ENCODE measurements around the gene SMYD3. TPM values are rescaled to one million over a fixed set of nuclear protein-coding genes. Genes with fewer than 3 reads are reported as not detected.

SMYD3 gene
- total RNA-seq, 1 experiment from 2014 or later, result 29.6 TPM

DNA sequence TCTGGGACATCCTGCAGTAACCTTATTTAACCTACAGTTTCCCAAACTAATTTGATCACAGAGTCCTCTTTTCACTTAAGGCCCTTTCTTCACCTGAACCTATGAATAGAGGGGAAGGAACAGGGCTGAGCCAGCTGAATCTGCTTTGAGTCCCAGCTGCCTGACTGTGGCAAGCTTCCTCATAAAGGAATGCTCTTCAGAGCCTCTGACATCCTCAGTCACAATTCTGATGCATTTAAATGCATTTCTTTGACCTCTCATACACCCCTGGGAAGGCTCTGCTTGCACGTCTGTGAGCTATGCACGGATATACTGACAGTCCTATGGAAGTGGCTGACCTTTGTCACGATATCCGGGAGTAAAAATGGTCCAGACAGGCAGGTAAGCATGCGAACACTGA, 673.1 kb downstream of the SMYD3 start:
- Histone ChIP-seq H3K4me1 (replicated peaks; ENCODE audit: insufficient read depth) (no peaks in the 10 kb centered on the region), H3K36me3 (ENCODE audit: low read depth) (no peaks in the 10 kb centered on the region), H3K9me2 (ENCODE audit: insufficient read depth) (no peaks in the 10 kb centered on the region), H2AFZ (no peak overlapping the region), H3K27ac (no peak overlapping the region), H3K9me3 (ENCODE audit: insufficient read depth, low read depth) (no peaks in the 10 kb centered on the region), H3K27me3 (ENCODE audit: insufficient read depth, low read depth) (no peaks in the 10 kb centered on the region), H3K4me2 (no peak overlapping the region), H4K20me1 (ENCODE audit: insufficient read depth) (no peaks in the 10 kb centered on the region), H3F3A (ENCODE audit: insufficient read depth, low read depth) (no peaks in the 10 kb centered on the region), H3K79me2 (ENCODE audit: low read depth) (no peaks in the 10 kb centered on the region), H3K4me3 (no peak overlapping the region)
- ChIA-PET POLR2A (ENCODE audit: unreplicated experiment) (no interaction called here), CTCF (no interaction called here)
- no peak for DNase-seq
- intact Hi-C loops (cut with micrococcal nuclease; ENCODE audit: unreplicated experiment), result no loop called here
- TF ChIP-seq, protein P1, sequence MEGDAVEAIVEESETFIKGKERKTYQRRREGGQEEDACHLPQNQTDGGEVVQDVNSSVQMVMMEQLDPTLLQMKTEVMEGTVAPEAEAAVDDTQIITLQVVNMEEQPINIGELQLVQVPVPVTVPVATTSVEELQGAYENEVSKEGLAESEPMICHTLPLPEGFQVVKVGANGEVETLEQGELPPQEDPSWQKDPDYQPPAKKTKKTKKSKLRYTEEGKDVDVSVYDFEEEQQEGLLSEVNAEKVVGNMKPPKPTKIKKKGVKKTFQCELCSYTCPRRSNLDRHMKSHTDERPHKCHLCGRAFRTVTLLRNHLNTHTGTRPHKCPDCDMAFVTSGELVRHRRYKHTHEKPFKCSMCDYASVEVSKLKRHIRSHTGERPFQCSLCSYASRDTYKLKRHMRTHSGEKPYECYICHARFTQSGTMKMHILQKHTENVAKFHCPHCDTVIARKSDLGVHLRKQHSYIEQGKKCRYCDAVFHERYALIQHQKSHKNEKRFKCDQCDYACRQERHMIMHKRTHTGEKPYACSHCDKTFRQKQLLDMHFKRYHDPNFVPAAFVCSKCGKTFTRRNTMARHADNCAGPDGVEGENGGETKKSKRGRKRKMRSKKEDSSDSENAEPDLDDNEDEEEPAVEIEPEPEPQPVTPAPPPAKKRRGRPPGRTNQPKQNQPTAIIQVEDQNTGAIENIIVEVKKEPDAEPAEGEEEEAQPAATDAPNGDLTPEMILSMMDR (conservative IDR thresholded peaks at IDR 0.05), result no peak
- TF ChIP-seq EZH2 (IDR thresholded peaks at IDR 0.05; ENCODE audit: low read depth), result no peak
- no TSS peak for BruUV-seq (replicated peaks)

- POLR2A ChIA-PET (ENCODE audit: unreplicated experiment), result no interaction called here
- Histone ChIP-seq H2AFZ (no peak overlapping the region), H3K27me3 (ENCODE audit: insufficient read depth, low read depth) (no peaks in the 10 kb centered on the region), H3K4me2 (no peak overlapping the region), H3K9me2 (ENCODE audit: insufficient read depth) (no peaks in the 10 kb centered on the region), H3K27ac (no peak overlapping the region), H3K9me3 (ENCODE audit: insufficient read depth, low read depth) (no peaks in the 10 kb centered on the region), H3K4me1 (replicated peaks; ENCODE audit: insufficient read depth) (no peaks in the 10 kb centered on the region), H3K4me3 (no peak overlapping the region), H3F3A (ENCODE audit: insufficient read depth, low read depth) (no peaks in the 10 kb centered on the region), H3K79me2 (ENCODE audit: low read depth) (no peaks in the 10 kb centered on the region), H4K20me1 (ENCODE audit: insufficient read depth) (no peaks in the 10 kb centered on the region), H3K36me3 (ENCODE audit: low read depth) (no peaks in the 10 kb centered on the region)
- no peak for DNase-seq
- CTCF ChIA-PET, result no interaction called here
- no peak for TF ChIP-seq EZH2 (IDR thresholded peaks at IDR 0.05; ENCODE audit: low read depth)
- TF ChIP-seq, protein P1 (conservative IDR thresholded peaks at IDR 0.05), result no peak
- BruUV-seq (replicated peaks), result no TSS peak
- intact Hi-C loops (cut with micrococcal nuclease; ENCODE audit: unreplicated experiment), result no loop called here
Measured at GRCh38 chr1:245832771-245833527, 674.1 kb downstream of the SMYD3 start.

DNA sequence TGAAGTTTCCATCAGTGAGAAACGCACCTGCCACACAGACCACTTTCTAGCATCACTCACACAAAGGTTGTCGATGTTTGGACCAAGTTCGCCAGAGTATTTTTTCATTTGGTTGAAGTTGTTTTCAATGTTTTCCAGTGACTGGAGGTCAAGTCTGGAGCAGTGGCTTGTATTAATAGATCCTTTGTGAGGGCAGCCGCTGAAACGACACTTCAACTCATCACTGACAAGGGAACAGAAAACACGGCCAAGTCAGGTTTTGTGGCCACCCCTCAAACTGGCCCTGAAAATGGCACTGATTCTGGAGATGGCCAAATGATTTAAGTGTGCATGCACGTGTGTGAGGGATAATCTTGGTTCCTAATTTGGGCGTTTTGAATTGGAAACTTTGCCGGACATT, 675.6 kb downstream of the SMYD3 start:
- Histone ChIP-seq H3K4me1 (replicated peaks; ENCODE audit: insufficient read depth) (no peaks in the 10 kb centered on the region), H3K9me3 (ENCODE audit: insufficient read depth, low read depth) (no peaks in the 10 kb centered on the region), H3K9me2 (ENCODE audit: insufficient read depth) (no peaks in the 10 kb centered on the region), H2AFZ (no peak overlapping the region), H3K4me2 (no peak overlapping the region), H3K27me3 (ENCODE audit: insufficient read depth, low read depth) (no peaks in the 10 kb centered on the region), H3K27ac (no peak overlapping the region), H4K20me1 (ENCODE audit: insufficient read depth) (no peaks in the 10 kb centered on the region), H3K4me3 (no peak overlapping the region), H3K79me2 (ENCODE audit: low read depth) (no peaks in the 10 kb centered on the region), H3K36me3 (ENCODE audit: low read depth) (no peaks in the 10 kb centered on the region), H3F3A (ENCODE audit: insufficient read depth, low read depth) (no peaks in the 10 kb centered on the region)
- POLR2A ChIA-PET (ENCODE audit: unreplicated experiment), result no interaction called here
- CTCF ChIA-PET, result no interaction called here
- TF ChIP-seq EZH2 (IDR thresholded peaks at IDR 0.05; ENCODE audit: low read depth), result no peak
- TF ChIP-seq, protein P1 (conservative IDR thresholded peaks at IDR 0.05), result no peak
- intact Hi-C loops (cut with micrococcal nuclease; ENCODE audit: unreplicated experiment), result no loop called here
- DNase-seq, result no peak
- no TSS peak for BruUV-seq (replicated peaks)
